GM18508 (cell line): ENCODE data around the gene SLC35B2.
"Not testable (repeated sequence)": the region's sequence is repeated elsewhere in the genome, so short reads cannot be mapped to it uniquely, and the experiment has no call there.

ENCODE experiments used
- ATAC-seq: cut with Tn5 transposase; IDR thresholded peaks from one replicate; pipeline ENCODE4 v1.9.1; 2021; ENCODE audit warnings: moderate number of reproducible peaks; ENCODE audit not compliant: insufficient read depth, unreplicated experiment

SLC35B2 gene

DNA sequence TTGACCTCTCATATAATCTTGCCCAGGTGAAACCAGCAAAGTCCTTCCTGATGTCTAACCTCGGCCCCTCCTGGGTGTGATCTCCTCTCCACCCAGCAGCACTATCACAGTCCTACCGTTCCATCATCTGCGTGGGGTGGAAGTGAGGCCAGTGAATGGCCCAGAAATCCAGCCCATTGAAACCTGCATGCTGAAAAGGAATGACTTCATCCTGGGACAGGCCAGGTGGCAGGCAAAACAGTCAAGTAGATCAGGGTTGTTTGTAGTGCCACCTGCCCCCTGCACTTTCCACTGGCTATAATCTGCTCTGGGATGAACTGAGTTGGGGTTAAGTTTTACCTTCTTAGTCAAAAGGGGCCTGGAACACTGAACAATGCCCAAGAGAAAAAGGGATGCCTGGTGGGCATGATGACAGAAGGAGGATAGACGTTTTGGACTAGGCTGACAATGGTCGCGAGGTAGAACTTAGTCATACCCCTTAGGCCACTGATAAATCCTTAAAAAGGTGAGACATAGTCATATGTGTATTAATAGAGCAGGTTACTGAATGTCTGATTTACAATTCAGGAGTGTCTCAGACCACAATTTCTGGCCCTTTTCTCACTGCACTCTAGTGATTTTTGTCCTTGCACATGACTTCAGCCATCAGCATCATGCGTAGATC lies 18.5 kb downstream of the SLC35B2 start:
- no peak for ATAC-seq

DNA sequence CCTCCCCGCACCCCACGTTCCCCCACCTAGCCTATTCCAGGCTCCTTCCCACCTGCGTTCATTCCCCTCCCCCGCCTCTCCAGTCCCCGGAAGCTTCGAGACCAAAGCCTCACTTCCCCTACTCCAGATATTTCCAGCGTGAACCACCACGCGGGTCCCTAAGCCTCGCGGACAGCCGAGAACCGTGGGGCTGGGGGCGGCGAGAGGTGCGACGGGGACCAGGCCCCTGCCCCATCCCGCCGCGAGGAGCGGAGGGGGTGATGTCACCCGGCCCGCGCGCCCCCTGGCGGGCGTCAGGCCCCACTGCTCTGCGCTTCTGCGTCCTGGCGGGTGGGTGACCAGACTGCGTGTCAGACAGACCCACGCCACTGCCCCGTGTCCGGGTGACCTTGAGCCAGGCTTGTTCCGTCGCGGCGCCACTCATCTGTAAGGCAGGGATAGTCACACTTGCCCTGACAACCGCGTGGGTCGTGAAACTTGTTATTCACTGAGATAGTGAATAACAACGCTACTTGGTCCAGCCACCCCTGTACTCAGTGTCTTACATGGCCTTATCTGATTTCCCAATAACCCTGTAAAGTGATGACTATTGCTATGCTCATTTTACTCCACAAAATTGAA lies 19.4 kb downstream of the SLC35B2 start:
- ATAC-seq, result no peak

DNA sequence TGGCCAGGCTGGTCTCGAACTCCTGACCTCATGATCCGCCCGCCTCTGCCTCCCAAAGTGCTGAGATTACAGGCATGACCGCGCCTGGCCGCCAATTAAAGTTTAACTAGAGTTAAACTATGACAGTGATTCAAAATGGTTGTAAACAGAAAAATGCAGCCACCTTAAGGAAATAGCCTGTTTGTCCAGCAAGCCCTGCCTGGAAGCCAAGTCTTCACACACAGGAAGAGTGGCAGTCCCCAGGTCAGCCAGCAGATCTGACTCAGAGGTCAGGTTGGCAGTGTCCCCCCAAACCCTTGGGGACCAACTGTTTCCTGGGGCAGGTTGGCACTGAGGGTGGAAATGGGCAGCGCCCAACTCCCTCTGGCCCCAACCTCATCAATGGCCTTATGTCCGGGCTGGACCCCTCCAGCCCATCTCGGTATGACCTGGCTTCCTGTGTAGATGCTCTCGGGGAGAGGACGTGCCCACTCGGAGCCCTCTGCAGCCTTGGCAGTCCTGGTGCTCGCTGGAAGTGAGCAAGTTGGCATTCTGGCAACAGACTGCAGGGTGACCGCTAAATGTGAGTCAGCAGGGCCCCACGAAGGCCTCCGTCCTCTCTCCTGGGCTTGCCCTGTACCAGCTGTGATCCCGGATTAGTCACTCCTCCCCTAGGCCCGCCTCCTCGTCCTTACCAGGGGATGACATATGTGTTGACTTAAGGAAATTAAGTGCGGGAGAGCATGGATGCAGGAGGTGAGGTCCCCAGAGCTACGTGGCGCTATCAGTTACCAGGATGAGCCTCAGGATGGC lies 20.1 kb downstream of the SLC35B2 start:
- no peak for ATAC-seq

DNA sequence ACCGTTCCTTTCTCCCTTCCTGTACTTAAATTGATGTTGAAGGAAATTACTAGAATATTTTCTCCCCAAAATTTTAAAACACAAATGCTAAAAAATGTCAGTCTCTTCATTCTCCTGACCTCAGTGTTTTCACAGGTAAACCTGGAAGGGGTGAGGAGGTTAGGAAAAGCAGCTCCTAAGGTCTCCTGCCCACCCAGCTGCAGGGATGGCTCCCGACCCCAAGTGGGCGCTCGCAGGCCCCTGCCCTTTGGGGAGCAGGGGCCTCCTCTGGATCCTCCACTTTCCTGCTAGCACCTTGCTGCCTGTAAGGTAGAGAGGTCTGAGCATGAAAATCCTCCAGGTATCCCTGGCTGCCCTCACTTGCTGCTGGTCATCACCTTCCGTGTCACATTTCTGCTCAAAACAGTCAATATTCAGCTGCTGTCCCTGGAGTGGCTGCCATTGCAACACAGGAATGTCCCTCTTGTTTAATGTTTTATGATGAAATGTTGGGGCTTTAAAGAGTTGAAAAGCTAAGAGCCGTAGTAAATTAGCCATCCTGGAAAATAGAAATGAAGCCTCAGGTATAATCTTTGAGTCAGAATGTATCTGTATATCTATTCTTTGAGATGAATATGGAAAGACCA lies 21.3 kb downstream of the SLC35B2 start:
- ATAC-seq, result no peak

DNA sequence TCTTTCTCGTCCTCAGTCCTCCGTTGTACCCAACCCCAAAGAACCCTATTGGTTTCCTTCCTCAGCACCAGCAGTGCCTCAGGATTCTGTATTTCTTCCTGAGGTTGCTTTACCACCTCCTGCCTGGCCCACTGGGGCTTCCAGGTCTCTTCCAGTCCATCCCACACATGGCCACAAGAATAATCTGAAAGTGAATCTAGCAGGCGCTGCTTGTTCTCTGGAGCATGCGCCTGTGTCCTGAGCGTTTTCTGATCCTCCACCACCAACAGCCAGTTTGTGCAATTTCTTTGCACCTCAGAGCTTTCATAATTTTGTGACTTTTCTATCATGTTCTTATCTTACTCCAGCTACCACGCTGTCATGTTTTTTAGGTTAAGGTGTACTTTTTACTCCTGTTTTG lies 22.1 kb downstream of the SLC35B2 start:
- ATAC-seq, result no peak

DNA sequence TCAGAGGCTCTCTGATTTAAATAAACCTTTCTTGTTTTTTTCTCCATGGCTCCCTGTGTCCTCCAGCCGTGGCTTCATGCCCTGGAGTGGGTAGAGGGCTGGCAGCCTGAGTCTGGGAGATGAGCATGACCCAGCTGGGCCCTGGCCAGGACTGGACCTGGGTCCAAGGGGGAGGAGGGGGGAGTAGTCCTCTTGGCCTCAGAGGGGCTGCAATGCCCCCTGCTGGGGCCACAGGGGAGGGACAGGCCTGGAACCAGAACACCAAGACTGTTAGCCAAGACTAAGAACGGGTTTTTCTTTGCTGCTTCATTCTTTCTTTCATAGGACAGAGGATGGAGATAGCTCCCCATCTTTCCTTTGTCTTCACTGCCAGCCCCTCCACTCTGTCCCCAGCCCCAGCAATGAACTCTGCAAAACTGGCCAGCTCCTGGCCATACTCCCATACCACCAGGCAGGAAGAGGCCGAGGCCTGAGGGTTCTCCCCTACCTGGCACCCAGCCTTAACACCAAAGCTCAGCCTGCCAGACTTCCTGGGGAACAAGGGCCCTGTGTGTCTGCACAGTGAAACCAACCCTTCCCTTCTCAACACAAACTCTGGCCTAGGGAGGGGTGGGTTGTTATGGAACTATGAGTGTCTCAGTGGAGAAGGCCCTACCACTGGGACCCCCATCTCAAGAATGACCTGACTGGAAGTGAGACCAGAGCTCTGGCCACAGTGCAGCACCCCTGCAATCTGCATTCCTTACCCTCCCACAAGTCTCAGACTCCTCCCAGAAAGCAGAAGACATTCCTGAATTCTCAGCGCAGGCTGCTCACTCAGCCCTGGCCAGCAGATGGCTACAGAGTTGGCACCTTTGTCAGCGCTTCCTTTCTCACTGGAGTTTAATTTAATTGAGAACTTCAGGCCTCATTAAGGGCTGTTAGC lies 23.0 kb downstream of the SLC35B2 start:
- ATAC-seq, result no peak

DNA sequence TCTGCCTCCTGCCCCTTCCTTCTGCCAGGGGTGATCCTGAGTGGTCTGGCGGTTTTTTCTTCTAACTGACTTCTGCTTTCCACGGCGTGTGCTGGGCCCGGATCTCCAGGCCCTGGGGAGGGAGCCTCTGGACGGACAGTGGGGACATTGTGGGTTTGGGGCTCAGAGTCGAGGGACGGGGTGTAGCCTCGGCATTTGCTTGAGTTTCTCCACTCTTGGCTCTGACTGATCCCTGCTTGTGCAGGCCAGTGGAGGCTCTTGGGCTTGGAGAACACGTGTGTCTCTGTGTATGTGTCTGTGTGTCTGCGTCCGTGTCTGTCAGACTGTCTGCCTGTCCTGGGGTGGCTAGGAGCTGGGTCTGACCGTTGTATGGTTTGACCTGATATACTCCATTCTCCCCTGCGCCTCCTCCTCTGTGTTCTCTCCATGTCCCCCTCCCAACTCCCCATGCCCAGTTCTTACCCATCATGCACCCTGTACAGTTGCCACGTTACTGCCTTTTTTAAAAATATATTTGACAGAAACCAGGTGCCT lies 23.7 kb downstream of the SLC35B2 start:
- ATAC-seq, result no peak

DNA sequence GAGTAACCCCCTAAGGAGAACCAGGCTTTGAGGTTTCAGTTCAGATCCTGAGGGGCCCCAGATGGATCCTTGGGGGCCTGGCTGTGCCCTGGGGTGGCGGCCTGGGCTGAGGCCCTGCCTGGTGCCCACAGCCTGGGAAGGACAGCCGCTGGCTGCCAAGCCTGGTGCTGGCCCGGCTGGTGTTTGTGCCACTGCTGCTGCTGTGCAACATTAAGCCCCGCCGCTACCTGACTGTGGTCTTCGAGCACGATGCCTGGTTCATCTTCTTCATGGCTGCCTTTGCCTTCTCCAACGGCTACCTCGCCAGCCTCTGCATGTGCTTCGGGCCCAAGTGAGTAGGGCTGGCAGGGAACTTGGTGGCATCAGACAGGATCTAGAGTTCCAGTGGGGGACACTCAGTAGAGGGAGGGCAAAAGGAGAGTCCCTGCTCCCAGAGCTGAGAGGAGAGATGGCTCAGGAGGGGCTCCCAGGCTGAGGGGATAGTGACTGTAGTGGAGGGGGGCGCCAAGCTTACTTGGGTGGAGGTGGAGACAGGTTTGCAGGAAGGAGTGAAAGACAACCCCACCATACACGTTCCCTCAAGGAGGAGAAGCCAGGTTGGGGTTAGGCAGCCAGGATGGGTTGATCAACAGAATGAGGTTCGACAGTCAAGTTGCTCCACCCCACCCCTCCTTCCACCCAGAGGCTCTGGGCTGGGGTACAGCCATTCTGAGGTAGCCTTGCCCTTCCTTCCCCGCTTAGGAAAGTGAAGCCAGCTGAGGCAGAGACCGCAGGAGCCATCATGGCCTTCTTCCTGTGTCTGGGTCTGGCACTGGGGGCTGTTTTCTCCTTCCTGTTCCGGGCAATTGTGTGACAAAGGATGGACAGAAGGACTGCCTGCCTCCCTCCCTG lies 24.4 kb downstream of the SLC35B2 start:
- no peak for ATAC-seq

DNA sequence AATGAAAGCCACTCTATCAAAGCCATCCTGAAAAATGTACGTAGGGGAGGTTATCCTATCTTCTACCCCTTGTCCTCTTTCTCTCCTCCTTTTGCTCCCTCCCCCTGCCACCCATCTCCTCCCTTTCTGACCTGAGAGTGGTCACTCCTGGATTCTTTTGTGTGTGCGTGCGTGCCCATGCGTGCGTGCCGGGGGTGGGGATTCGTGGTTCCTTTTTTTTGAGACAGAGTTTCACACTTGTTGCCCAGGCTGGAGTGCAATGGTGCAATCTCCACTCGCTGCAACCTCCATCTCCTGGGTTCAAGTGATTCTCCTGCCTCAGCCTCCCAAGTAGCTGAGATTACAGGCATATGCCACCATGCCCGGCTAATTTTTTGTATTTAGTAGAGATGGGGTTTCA lies 25.9 kb downstream of the SLC35B2 start:
- ATAC-seq, result not testable (repeated sequence)

DNA sequence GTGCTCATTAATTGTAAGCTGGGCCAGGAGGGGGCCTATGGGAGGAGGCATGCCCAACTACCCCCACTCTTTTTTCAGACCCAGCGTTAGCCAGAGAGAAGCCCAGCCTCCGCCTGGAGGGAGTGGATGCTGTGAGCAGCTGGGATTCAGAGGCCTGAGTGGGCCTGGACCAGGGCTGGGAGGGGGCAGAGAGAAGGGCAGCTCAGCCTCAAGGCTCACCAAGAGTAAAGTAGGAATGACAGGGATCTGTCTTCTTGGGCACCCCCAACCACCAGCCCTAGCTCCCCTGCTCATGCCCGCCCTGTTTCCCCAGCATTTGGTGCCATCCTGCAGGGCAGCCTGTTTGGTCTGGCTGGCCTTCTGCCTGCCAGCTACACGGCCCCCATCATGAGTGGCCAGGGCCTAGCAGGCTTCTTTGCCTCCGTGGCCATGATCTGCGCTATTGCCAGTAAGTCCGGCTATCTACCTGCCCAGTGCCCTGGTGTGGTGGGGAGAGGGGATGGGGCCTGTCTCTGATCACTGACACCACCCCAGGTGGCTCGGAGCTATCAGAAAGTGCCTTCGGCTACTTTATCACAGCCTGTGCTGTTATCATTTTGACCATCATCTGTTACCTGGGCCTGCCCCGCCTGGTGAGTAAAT lies 27.2 kb downstream of the SLC35B2 start:
- ATAC-seq, result no peak

DNA sequence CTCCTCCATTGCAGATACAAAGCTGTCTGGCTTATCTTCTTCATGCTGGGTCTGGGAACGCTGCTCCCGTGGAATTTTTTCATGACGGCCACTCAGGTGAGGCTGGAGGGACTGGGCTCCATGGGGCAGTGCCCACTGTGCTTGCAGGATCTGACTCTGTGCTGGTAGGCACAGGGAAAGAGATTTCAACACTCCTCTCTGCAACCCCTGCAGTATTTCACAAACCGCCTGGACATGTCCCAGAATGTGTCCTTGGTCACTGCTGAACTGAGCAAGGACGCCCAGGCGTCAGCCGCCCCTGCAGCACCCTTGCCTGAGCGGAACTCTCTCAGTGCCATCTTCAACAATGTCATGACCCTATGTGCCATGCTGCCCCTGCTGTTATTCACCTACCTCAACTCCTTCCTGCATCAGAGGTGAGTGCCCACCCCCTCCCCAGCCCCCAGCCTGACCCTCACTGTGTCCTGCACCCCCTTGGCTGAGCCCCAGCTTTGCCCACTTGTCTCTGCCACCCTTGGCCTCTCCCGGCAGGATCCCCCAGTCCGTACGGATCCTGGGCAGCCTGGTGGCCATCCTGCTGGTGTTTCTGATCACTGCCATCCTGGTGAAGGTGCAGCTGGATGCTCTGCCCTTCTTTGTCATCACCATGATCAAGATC lies 27.8 kb downstream of the SLC35B2 start:
- no peak for ATAC-seq

DNA sequence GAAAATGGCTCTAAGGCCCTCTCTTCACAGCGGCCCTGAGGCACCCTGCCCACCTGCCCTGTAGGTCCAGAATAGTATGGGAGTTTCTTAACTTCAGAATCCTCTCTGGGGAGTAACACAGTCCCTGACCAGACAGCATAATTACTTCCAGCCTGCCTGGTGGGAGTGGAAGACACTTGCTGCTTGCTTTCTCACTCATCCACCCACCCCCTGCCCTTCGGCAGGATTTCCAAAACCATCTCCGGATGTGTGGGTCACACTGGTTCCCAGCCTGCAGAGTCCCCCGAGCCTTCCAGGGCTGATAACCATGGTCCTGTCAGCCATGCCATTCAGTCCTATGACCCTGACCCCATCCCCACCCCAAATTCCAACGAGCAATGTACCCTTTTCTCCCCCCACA lies 28.5 kb downstream of the SLC35B2 start:
- ATAC-seq, result no peak

DNA sequence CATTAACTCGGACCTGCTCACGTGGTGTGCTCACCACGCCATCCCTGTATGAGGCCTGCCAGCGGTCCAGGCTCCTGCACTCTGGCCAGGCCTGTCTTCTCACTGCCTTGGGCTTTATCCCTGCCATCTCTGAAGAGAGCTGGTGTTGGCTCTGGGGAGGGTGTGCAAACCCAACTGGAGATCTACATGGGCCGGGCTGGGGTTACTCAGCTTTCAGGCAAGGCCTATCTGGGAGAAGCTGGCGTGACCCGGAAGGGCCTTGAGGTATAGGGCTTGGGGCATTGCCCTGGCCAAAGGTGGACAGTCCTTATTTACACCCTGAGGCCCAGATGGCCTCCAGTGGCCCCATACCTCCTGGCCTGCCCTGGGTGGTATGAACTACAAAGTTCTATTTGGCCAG lies 28.9 kb downstream of the SLC35B2 start:
- ATAC-seq, result no peak

DNA sequence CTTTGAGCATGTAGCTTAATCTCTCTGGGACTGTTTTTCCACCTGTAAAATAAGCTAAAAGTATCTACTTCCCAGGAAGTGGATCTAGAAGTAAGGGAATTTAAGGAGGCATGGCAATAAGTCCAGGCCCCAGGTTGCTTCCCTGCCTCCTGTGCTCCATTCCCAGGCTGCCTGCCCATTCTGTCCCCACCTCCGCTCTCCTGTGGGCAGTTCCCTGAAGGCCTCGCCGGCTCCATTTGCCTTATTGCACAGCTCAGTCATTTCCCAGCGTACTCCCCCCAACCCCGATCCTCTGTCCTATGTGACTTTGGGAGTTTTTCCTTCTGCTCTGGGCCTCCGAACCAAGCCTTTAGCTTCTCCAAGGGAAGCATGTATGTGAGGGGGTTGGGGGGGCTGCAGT lies 29.3 kb downstream of the SLC35B2 start:
- ATAC-seq, result no peak

DNA sequence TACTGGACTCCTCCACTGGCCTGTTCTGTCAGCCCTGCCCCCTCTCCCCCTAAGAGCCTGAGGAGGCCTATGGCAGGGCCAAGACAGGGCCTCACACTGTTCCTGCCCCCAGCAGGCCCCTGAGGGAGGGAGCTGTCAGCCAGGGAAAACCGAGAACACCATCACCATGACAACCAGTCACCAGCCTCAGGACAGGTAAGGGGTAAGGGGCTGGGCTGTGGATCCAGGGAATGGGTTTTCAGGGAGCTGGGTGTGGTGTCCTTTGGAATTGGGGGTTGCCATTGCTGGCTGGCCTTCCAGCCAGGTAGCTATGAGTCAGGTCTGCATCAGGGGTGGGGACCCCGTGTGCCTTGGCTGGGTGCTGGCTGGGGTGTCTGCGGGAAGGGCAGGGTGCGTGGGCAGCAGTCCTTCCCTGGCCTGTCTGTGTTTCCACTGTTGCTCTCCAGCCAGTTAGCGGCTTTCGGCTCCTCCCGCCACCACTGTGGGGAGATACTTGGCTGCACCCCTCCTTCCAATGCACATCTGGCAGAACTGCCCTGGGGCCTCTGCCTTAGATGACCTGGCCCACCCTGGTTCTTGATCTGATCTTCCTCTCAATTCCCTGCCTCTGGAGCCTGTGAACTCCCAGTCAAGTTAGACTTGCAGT lies 30.1 kb downstream of the SLC35B2 start:
- ATAC-seq, result no peak

DNA sequence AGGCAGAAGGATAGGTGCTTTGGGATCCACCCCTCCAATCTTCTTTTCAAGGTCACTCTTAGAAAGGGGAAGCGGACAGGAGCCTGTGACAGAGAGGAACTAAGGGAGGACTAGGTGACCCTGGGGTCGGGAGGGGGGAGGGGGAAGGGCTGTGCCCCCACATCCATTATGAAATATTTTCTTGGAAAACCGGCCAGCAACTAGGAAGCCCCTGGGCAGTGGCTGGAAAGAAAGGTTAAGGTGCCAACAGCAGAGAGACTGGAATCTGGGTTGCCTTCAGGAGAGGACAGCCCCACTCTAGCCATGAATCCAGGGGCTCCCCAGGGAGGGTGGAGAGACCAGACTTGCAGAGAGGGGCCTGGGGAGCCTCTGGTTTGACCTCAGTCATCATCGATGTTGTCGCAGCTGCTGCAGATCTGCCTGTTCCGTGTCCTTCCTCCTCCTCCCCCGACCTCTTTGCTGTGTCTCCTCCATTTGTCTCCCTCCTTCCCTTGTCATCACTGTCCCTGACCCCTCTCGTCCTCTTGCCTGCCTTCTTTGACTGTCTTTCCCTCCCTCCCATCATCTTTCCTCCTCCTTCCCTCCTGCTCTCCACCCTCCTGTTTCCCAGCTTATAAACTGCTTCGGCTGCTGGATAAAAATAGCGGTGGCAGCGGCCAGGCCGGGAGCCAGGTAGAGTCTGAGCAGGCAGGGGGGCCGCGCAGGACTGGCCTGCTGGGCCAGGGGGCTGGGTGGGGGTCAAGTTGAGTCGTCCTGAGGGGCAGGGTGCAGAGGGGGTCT lies 30.8 kb downstream of the SLC35B2 start:
- ATAC-seq, result no peak
